H1 (cell line): ENCODE data around the gene ANO2. TPM values are rescaled to one million over a fixed set of nuclear protein-coding genes. Genes with fewer than 3 reads are reported as not detected.

Experiments used
- CTCF ChIA-PET: fragments of 300-600 bp; sonication (Branson Sonifier 250); formaldehyde crosslinking; loops from one replicate; lab custom pipeline; 2021; ENCODE audit not compliant: partially characterized antibody; lab: Charles Lee
- POLR2A ChIA-PET: fragments of 300-600 bp; sonication (Branson Sonifier 250); formaldehyde crosslinking; loops from one replicate; lab custom pipeline; 2021; ENCODE audit warnings: inconsistent platforms; ENCODE audit not compliant: partially characterized antibody; lab: Charles Lee
- DNase-seq, 2 experiments: peaks; one replicate each; pipeline versions ENCODE4 v3.0.0 to v3.0.0-alpha.2; 2010 to 2022; ENCODE audit warnings: low spot score in 2 of 2, low read depth in 1 of 2, mixed read lengths in 1 of 2
- FAIRE-seq: peaks from 2 replicates; lab custom pipeline; 2011; peaks lifted over from hg19 to GRCh38; lab: Jason Lieb, UNC
- H2AFZ ChIP-seq: 2 replicates; pipeline ENCODE4 v1.8.1; 2012; ENCODE audit warnings: low read length, inconsistent platforms
- H2AK5ac ChIP-seq: 2 replicates; pipeline ENCODE4 v1.6.1; 2013; ENCODE audit warnings: low read depth, low read length
- H2BK120ac ChIP-seq: replicated peaks from 2 replicates; pipeline ENCODE3; 2013; ENCODE audit warnings: low read depth, low read length, inconsistent platforms
- H2BK12ac ChIP-seq: 2 replicates; pipeline ENCODE4 v1.6.1; 2013; ENCODE audit warnings: low read depth, low read length
- H2BK15ac ChIP-seq: 2 replicates; pipeline ENCODE4 v1.6.1; 2013; ENCODE audit warnings: low read length
- H2BK20ac ChIP-seq: 2 replicates; pipeline ENCODE4 v1.6.1; 2013; ENCODE audit warnings: low read length
- H2BK5ac ChIP-seq: 2 replicates; pipeline ENCODE4 v1.6.1; 2013; ENCODE audit warnings: low read depth, low read length
- H3K14ac ChIP-seq: 2 replicates; pipeline ENCODE4 v1.6.1; 2013; ENCODE audit warnings: inconsistent platforms; ENCODE audit not compliant: insufficient read length
- H3K18ac ChIP-seq: 2 replicates; pipeline ENCODE4 v1.6.1; 2013; ENCODE audit warnings: low read length; ENCODE audit errors: extremely low read depth
- H3K23ac ChIP-seq: 2 replicates; pipeline ENCODE4 v1.6.1; 2013; ENCODE audit warnings: inconsistent platforms; ENCODE audit not compliant: insufficient read length
- H3K23me2 ChIP-seq: 2 replicates; pipeline ENCODE4 v1.6.1; 2013; ENCODE audit warnings: low read depth, low read length
- H3K27ac ChIP-seq: 2 replicates; pipeline ENCODE4 v1.6.1; 2011; ENCODE audit warnings: low read depth, low read length, inconsistent platforms
- H3K27me3 ChIP-seq, 4 experiments: replicated peaks in 1 of 4; 1 replicate in 1 of 4; 2 replicates in 3 of 4; pipeline versions ENCODE4 v1.6.1 to v1.8.1; 2011 to 2013; ENCODE audit warnings: low read length in 3 of 4, mild to moderate bottlenecking in 3 of 4, inconsistent platforms in 2 of 4, mixed read lengths in 2 of 4, moderate library complexity in 1 of 4; ENCODE audit not compliant: control insufficient read depth in 3 of 4, insufficient read depth in 3 of 4; ENCODE audit errors: extremely low read depth in 1 of 4
- H3K36me3 ChIP-seq, 4 experiments: 2 replicates each; pipeline versions ENCODE4 v1.6.1 to v1.8.1; 2011 to 2013; ENCODE audit warnings: mild to moderate bottlenecking in 4 of 4, low read length in 3 of 4, moderate library complexity in 2 of 4, control low read depth in 1 of 4, inconsistent platforms in 1 of 4; ENCODE audit not compliant: insufficient read depth in 4 of 4, control insufficient read depth in 2 of 4
- H3K4ac ChIP-seq: replicated peaks from 2 replicates; pipeline ENCODE3; 2013; ENCODE audit warnings: low read length, low read depth, mixed read lengths, inconsistent platforms; ENCODE audit not compliant: insufficient read length
- H3K4me1 ChIP-seq, 4 experiments: replicated peaks in 1 of 4; 1 replicate in 1 of 4; 2 replicates in 3 of 4; pipeline versions ENCODE4 v1.6.1 to v1.8.1; 2011 to 2013; ENCODE audit warnings: low read length in 3 of 4, inconsistent platforms in 2 of 4, mixed read lengths in 1 of 4; ENCODE audit not compliant: insufficient read depth in 4 of 4, control insufficient read depth in 3 of 4
- H3K4me2 ChIP-seq, 2 experiments: 2 replicates each; pipeline versions ENCODE4 v1.6.1 to v1.8.1; 2011 to 2013; ENCODE audit warnings: low read depth in 2 of 2, low read length in 2 of 2, control low read depth in 1 of 2, inconsistent platforms in 1 of 2, mild to moderate bottlenecking in 1 of 2; ENCODE audit not compliant: insufficient read depth in 1 of 2
- H3K4me3 ChIP-seq, 4 experiments: fragments of 200-600, 300-600 bp in 1 of 4; sonication (generic), shearing (Covaris generic), sonication (Bioruptor Twin) in 1 of 4; 2 replicates each; pipeline versions ENCODE4 v1.5.1 to v1.8.1; 2011 to 2016; ENCODE audit warnings: low read length in 4 of 4, low read depth in 3 of 4, control low read depth in 2 of 4, inconsistent platforms in 2 of 4, mild to moderate bottlenecking in 2 of 4, mixed read lengths in 1 of 4, moderate library complexity in 1 of 4; ENCODE audit not compliant: insufficient read depth in 2 of 4; ENCODE audit errors: extremely low read depth in 1 of 4
- H3K56ac ChIP-seq: replicated peaks from 2 replicates; pipeline ENCODE3; 2013; ENCODE audit warnings: low read depth, mild to moderate bottlenecking, mixed read lengths, low read length, inconsistent platforms; ENCODE audit not compliant: insufficient read length
- H3K79me1 ChIP-seq: 2 replicates; pipeline ENCODE4 v1.6.1; 2013; ENCODE audit warnings: low read depth, low read length, control low read depth
- H3K79me2 ChIP-seq, 2 experiments: 2 replicates each; pipeline versions ENCODE4 v1.6.1 to v1.8.1; 2012 to 2013; ENCODE audit warnings: low read length in 2 of 2, mild to moderate bottlenecking in 2 of 2, inconsistent platforms in 1 of 2; ENCODE audit not compliant: insufficient read depth in 2 of 2, control insufficient read depth in 1 of 2
- H3K9ac ChIP-seq, 4 experiments: replicated peaks in 1 of 4; 1 replicate in 1 of 4; 2 replicates in 3 of 4; pipeline versions ENCODE4 v1.6.1 to v1.8.1; 2011 to 2013; ENCODE audit warnings: low read depth in 3 of 4, low read length in 3 of 4, control low read depth in 2 of 4, mild to moderate bottlenecking in 2 of 4, moderate library complexity in 2 of 4, inconsistent platforms in 1 of 4; ENCODE audit errors: extremely low read depth in 1 of 4
- H3K9me3 ChIP-seq, 2 experiments: 2 replicates each; pipeline versions ENCODE4 v1.6.1 to v1.8.1; 2012 to 2013; ENCODE audit warnings: mild to moderate bottlenecking in 2 of 2, moderate library complexity in 2 of 2, control low read depth in 1 of 2, inconsistent platforms in 1 of 2, low read depth in 1 of 2, low read length in 1 of 2, mixed read lengths in 1 of 2; ENCODE audit not compliant: insufficient read depth in 2 of 2
- H4K20me1 ChIP-seq, 2 experiments: replicated peaks in 1 of 2; 2 replicates each; pipeline versions ENCODE3 to v1.8.1; 2011 to 2013; ENCODE audit warnings: inconsistent platforms in 2 of 2, low read length in 2 of 2, mild to moderate bottlenecking in 1 of 2; ENCODE audit not compliant: insufficient read depth in 2 of 2, control insufficient read depth in 1 of 2
- H4K5ac ChIP-seq: 2 replicates; pipeline ENCODE4 v1.6.1; 2013; ENCODE audit warnings: low read length, low read depth, mixed read lengths, inconsistent platforms; ENCODE audit not compliant: insufficient read length
- H4K8ac ChIP-seq: 2 replicates; pipeline ENCODE4 v1.8.0; 2013; ENCODE audit warnings: mild to moderate bottlenecking, moderate library complexity, low read length, inconsistent platforms; ENCODE audit not compliant: insufficient read depth; ENCODE audit errors: extremely low read depth
- H4K91ac ChIP-seq: replicated peaks from 2 replicates; pipeline ENCODE3; 2013; ENCODE audit warnings: low read length, mixed read lengths, inconsistent platforms; ENCODE audit not compliant: insufficient read length
- E2F6 ChIP-seq: IDR thresholded peaks from 2 replicates; pipeline ENCODE4 v1.6.1; 2012; ENCODE audit warnings: inconsistent platforms
- EGR1 ChIP-seq: IDR thresholded peaks from 2 replicates; pipeline ENCODE4 v1.6.1; 2011; ENCODE audit warnings: low read depth, low read length, borderline replicate concordance
- KDM1A ChIP-seq: fragments of 200-600, 300-600 bp; sonication (generic); IDR thresholded peaks from 2 replicates; pipeline ENCODE4 v1.7.1; 2016; ENCODE audit warnings: mild to moderate bottlenecking, low read length, borderline replicate concordance
- KDM4A ChIP-seq: IDR thresholded peaks from one replicate; pipeline ENCODE4 v1.7.1; 2012; ENCODE audit warnings: low read depth, mild to moderate bottlenecking, moderate library complexity, low read length, inconsistent platforms; ENCODE audit not compliant: severe bottlenecking
- MAX ChIP-seq: IDR thresholded peaks from 2 replicates; pipeline ENCODE4 v1.6.1; 2012; ENCODE audit warnings: inconsistent platforms
- PHF8 ChIP-seq: fragments of 200-600 bp; sonication (generic); conservative IDR thresholded peaks from 2 replicates; pipeline ENCODE4 v1.7.1; 2012; ENCODE audit warnings: low read depth, mild to moderate bottlenecking, inconsistent platforms, low read length, moderate library complexity
- WGBS, 2 experiments: shearing (Covaris generic) in 1 of 2; methylation state at CpG; one replicate each; pipeline versions ENCODE4 v1.1.6 to v1.1.7; 2013 to 2015; ENCODE audit warnings: low lambda C conversion rate in 2 of 2, mixed read lengths in 2 of 2, inconsistent platforms in 1 of 2, low coverage in 1 of 2, missing lambda C conversion rate in 1 of 2; ENCODE audit not compliant: insufficient replicate concordance in 2 of 2, insufficient coverage in 1 of 2, insufficient read length in 1 of 2; ENCODE audit errors: extremely low coverage in 1 of 2, missing lambda C conversion rate in 1 of 2; 5-methylcytosine and 5-hydroxymethylcytosine counted together
- polyA plus RNA-seq, 7 experiments: library from polyadenylated mRNA; depleted of rRNA in 3 of 7; stranded (reverse) in 5 of 7; unstranded in 2 of 7; fragments of >200 nt in 5 of 7; fragments of 200-250 nt in 2 of 7; gene quantifications; 1 replicate in 5 of 7; 2 replicates in 1 of 7; 4 replicates in 1 of 7; pipeline versions ENCODE4 v1.2.1 to v1.2.3, GENCODE V29; 2011 to 2013; ENCODE audit warnings: missing spikeins in 2 of 7, mixed read lengths in 2 of 7
- total RNA-seq: library from RNA; stranded (reverse); fragmentation: NEBNext Ultra II Directional; extraction: Animal tissue kit (Norgen Biotek cat#: 25700); gene quantifications from 2 replicates; pipeline ENCODE4 v1.2.1, GENCODE V29; 2021

Gene ANO2
- total and polyA plus RNA-seq, 2 of the 8 experiments (the other 6 are each of a cell fraction or from before 2014, with no cell fraction given): 1.9 to 5.5 TPM

- ChIA-PET POLR2A (no interaction called here), CTCF (interaction anchor here (0.8 to 1.4 kb wide), 3 partner anchors 13 to 83 kb away, joined by 3 to 5 read pairs (median 3); no protein-coding TSS in a partner anchor)
- no peaks in the 10 kb centered on the region for H3K23me2 ChIP-seq
- no peak overlapping the region for H4K5ac ChIP-seq
- H2BK5ac ChIP-seq: no peak overlapping the region
- H3K4me2 ChIP-seq: 0 out of 4 replicates have a peak overlapping the region, but pooled peaks of 1 of the 2 experiments have one; percentile 14
- H3K9ac ChIP-seq: no peak overlapping the region
- H3K14ac ChIP-seq: no peak overlapping the region
- H3K4ac ChIP-seq: peak overlapping the region; percentile 29
- no peak overlapping the region for H2BK120ac ChIP-seq
- H4K20me1 ChIP-seq: no peaks in the 10 kb centered on the region
- H2BK15ac ChIP-seq: no peak overlapping the region
- H3K4me3 ChIP-seq: no peak overlapping the region
- H3K9me3 ChIP-seq: peaks cover 0 to 13% of the 10 kb centered on the region in 2 experiments; a peak in 2 of 4 replicates
- H2BK20ac ChIP-seq: no peak overlapping the region
- H3K27ac ChIP-seq: no peak overlapping the region
- no peak for FAIRE-seq
- H4K8ac ChIP-seq: no peak overlapping the region
- no peaks in the 10 kb centered on the region for H3K36me3 ChIP-seq
- peaks cover 4 to 13% (median 8%) of the 10 kb centered on the region in 4 experiments for H3K4me1 ChIP-seq
- H2BK12ac ChIP-seq: 0 out of 2 replicates have a peak overlapping the region, but pooled peaks have one; percentile 60
- no peak overlapping the region for H3K23ac ChIP-seq
- H3K56ac ChIP-seq: no peak overlapping the region
- peak in 1 of 2 experiments; percentile 65 for DNase-seq
- H2AK5ac ChIP-seq: no peak overlapping the region
- peak overlapping the region; percentile 32; the same call in 1 of the 2 replicates for H3K18ac ChIP-seq
- H3K79me1 ChIP-seq: no peaks in the 10 kb centered on the region
- whole genome bisulfite sequencing, 2 experiments: 86% methylated on average over 17 of the region's 22 CpGs; no CpG with 5 or more reads in 1 of the 2 experiments
- no peaks in the 10 kb centered on the region for H3K27me3 ChIP-seq
- no peak for TF ChIP-seq EGR1
- TF ChIP-seq KDM1A: no peak
- no peak for TF ChIP-seq KDM4A
- TF ChIP-seq E2F6: peak; percentile 96
- TF ChIP-seq PHF8: no peak
- peak; percentile 92 for TF ChIP-seq MAX
- no peak overlapping the region for H4K91ac ChIP-seq
- no peak overlapping the region for H2AFZ ChIP-seq
- H3K79me2 ChIP-seq: no peaks in the 10 kb centered on the region
Measured at GRCh38 chr12:5827591-5827990, 117.5 kb downstream of the ANO2 start.
